Thyroid gland (tissue), 4 donors: ENCODE data around the gene KLK3.

Experiments
- CTCF ChIP-seq, 6 experiments: fragments of 200-600 bp in 3 of 6; fragments of 450-650 bp in 3 of 6; sonication (generic) in 3 of 6; IDR thresholded peaks; one replicate each; pipeline ENCODE4 v1.5.1; 2016 to 2019; ENCODE audit warnings: antibody characterized with exemption in 6 of 6, mild to moderate bottlenecking in 2 of 6, inconsistent platforms in 1 of 6, moderate library complexity in 1 of 6
- POLR2A ChIP-seq, 2 donors: fragments of 450-650 bp; IDR thresholded peaks; one replicate each; pipeline ENCODE4 v1.6.1; 2017; ENCODE audit warnings: antibody characterized with exemption in 2 of 2, mild to moderate bottlenecking in 2 of 2, moderate library complexity in 1 of 2

GRCh38 chr19:50821248-50821612 lies 33.5 kb upstream of the KLK3 start:
- no peak for TF ChIP-seq POLR2A (IDR thresholded peaks at IDR 0.05)
- no peak for TF ChIP-seq CTCF (IDR thresholded peaks at IDR 0.05)
